ENCODE results near the gene RIPOR2. TPM values are rescaled to one million over a fixed set of nuclear protein-coding genes. Genes with fewer than 3 reads are reported as not detected.
"Not testable (repeated sequence)": the region's sequence is repeated elsewhere in the genome, so short reads cannot be mapped to it uniquely, and the experiment has no call there.

Gene RIPOR2
- total RNA-seq, 4 donors from 2014 or later: 8.8 to 27.0 (median 19.0) TPM

- DNase-seq (ENCODE audit: low spot score in 2 of 2): no peak
- WGBS, 2 donors: 6 to 12% methylated on average over 2 of the region's 2 CpGs
- Histone ChIP-seq H3K4me1 (peaks cover 0 to 28% (median 16%) of the 10 kb centered on the region in 4 donors), H3K9me3 (no peaks in the 10 kb centered on the region), H3K27me3 (no peaks in the 10 kb centered on the region), H3K27ac (no peak overlapping the region), H3K36me3 (no peaks in the 10 kb centered on the region), H3K4me3 (no peak overlapping the region)
- TF ChIP-seq EP300 (IDR thresholded peaks at IDR 0.05): no peak
- TF ChIP-seq POLR2A (IDR thresholded peaks at IDR 0.05): no peak
- TF ChIP-seq CTCF (IDR thresholded peaks at IDR 0.05): no peak
Measured at GRCh38 chr6:24930431-24930871, 5.3 kb downstream of the RIPOR2 start.

GRCh38 chr6:24929242-24929641 is 6.5 kb downstream of the RIPOR2 start:
- TF ChIP-seq POLR2A (IDR thresholded peaks at IDR 0.05) (no peak), CTCF (IDR thresholded peaks at IDR 0.05) (no peak), EP300 (IDR thresholded peaks at IDR 0.05) (no peak)
- 45 to 50% methylated on average over 1 of the region's 1 CpG for WGBS, 2 donors
- Histone ChIP-seq H3K27me3 (no peaks in the 10 kb centered on the region), H3K4me1 (peaks cover 0 to 28% (median 16%) of the 10 kb centered on the region in 4 donors), H3K9me3 (no peaks in the 10 kb centered on the region), H3K27ac (no peak overlapping the region), H3K36me3 (no peaks in the 10 kb centered on the region), H3K4me3 (no peak overlapping the region)
- DNase-seq (ENCODE audit: low spot score in 2 of 2): no peak

- no peak for TF ChIP-seq CTCF (IDR thresholded peaks at IDR 0.05)
- TF ChIP-seq POLR2A (IDR thresholded peaks at IDR 0.05): no peak
- no peak for TF ChIP-seq EP300 (IDR thresholded peaks at IDR 0.05)
- WGBS, 2 donors: 46 to 51% methylated on average over 6 of the region's 6 CpGs
- H3K27ac ChIP-seq: no peak overlapping the region
Measured at GRCh38 chr6:24927985-24928745, 7.6 kb downstream of the RIPOR2 start.

GRCh38 chr6:24927277-24927955 is 8.3 kb downstream of the RIPOR2 start:
- 91 to 97% methylated on average over 3 of the region's 3 CpGs for WGBS, 2 donors

More at GRCh38 chr6:24927985-24928745, 7.6 kb downstream of the RIPOR2 start:
- no peak for DNase-seq (ENCODE audit: low spot score in 2 of 2)
- H3K27me3 ChIP-seq: no peaks in the 10 kb centered on the region
- no peak overlapping the region for H3K4me3 ChIP-seq
- H3K9me3 ChIP-seq: no peaks in the 10 kb centered on the region
- no peaks in the 10 kb centered on the region for H3K36me3 ChIP-seq
- peaks cover 0 to 28% (median 16%) of the 10 kb centered on the region in 4 donors for H3K4me1 ChIP-seq

GRCh38 chr6:24926647-24927046 is 9.1 kb downstream of the RIPOR2 start:
- not testable (repeated sequence) for H3K4me3 ChIP-seq; H3K36me3 ChIP-seq; DNase-seq (ENCODE audit: low spot score in 2 of 2); H3K9me3 ChIP-seq; H3K27me3 ChIP-seq; H3K27ac ChIP-seq
- peaks cover 0 to 26% (median 15%) of the 10 kb centered on the region in 4 donors for H3K4me1 ChIP-seq
- WGBS, 2 donors: 96 to 97% methylated on average over 3 of the region's 3 CpGs

More at GRCh38 chr6:24927277-24927955, 8.3 kb downstream of the RIPOR2 start:
- no peak for TF ChIP-seq POLR2A (IDR thresholded peaks at IDR 0.05)
- TF ChIP-seq CTCF (IDR thresholded peaks at IDR 0.05): no peak
- no peak for TF ChIP-seq EP300 (IDR thresholded peaks at IDR 0.05)
- Histone ChIP-seq H3K9me3 (no peaks in the 10 kb centered on the region), H3K27me3 (no peaks in the 10 kb centered on the region), H3K27ac (no peak overlapping the region), H3K4me1 (peaks cover 0 to 28% (median 16%) of the 10 kb centered on the region in 4 donors), H3K36me3 (no peaks in the 10 kb centered on the region), H3K4me3 (no peak overlapping the region)
- DNase-seq (ENCODE audit: low spot score in 2 of 2): no peak

All from tibial nerve (tissue), 4 donors.